GM21825 (cell line): ENCODE data around the gene FYN.
A peak's percentile ranks its signal among the peaks of the same experiment; 100 is the strongest.

ENCODE experiments used
- ATAC-seq: cut with Tn5 transposase; IDR thresholded peaks from one replicate; pipeline ENCODE4 v1.9.1; 2021; ENCODE audit warnings: mild to moderate bottlenecking, moderate library complexity; ENCODE audit not compliant: unreplicated experiment

FYN gene

GRCh38 chr6:111753573-111753972 lies 119.7 kb downstream of the FYN start:
- no peak for ATAC-seq

GRCh38 chr6:111752476-111752875 lies 120.8 kb downstream of the FYN start:
- ATAC-seq: no peak

- peak; percentile 98 for ATAC-seq
Observed at GRCh38 chr6:111750753-111751673, 122.2 kb downstream of the FYN start.

DNA sequence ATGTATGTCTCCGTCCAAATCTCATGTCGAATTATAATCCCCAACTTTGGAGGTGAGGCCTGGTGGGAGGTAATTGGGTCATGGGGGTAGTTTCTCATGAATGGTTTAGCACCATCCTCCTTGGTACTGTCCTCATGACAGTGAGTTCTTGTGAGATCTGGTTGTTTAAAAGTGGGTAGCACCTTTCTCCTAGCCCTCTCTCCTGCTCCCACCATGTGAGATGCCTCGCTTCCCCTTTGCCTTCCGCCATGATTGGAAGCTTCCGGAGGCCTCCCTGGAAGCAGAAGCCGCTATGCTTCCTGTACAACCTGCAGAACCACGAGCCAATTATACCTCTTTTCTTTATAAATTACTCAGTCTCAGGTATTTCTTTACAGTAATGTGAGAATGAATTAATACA lies 123.1 kb downstream of the FYN start:
- no peak for ATAC-seq

GRCh38 chr6:111748231-111748647 lies 125.0 kb downstream of the FYN start:
- no peak for ATAC-seq

DNA sequence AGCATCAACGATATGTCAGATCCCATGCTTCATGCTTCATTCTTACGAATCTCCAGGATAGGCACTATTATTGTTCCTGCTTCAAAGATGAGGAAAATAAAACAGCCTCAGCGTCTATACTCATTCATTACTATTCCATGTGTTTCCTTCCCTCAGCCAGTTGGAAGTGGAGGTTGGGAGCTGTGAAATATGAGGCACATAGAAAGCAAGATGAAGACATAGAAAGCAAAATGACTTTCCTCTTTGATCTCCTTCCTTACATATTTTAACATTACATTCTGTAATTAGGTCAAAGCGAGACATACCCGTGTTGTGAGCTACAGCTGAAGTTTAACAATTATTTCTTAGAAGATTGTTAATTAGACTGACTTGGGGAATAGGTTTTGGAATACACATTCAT lies 125.4 kb downstream of the FYN start:
- no peak for ATAC-seq

DNA sequence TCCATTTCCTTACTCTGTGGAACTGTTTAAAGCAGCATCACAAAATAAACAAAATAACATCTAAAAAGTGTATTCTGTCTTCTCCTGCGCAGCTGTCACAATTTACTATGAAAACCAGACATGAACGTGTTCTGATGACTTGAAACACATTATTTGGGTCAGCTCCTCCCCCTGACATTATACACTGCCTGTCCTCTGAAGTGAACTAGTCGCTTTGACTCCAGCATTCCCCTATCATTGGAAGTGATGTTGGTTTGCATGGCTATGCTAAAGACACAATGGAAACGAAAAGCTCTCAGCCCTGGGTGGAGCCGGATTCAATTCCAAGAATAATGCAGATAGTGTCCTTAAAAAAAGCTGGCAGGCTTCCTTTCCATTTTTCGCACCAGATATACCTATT lies 125.9 kb downstream of the FYN start:
- ATAC-seq: no peak

- ATAC-seq: no peak
Observed at GRCh38 chr6:111746983-111747382, 126.3 kb downstream of the FYN start.

GRCh38 chr6:111745636-111746035 lies 127.6 kb downstream of the FYN start:
- no peak for ATAC-seq

GRCh38 chr6:111745186-111745585 lies 128.1 kb downstream of the FYN start:
- no peak for ATAC-seq

DNA sequence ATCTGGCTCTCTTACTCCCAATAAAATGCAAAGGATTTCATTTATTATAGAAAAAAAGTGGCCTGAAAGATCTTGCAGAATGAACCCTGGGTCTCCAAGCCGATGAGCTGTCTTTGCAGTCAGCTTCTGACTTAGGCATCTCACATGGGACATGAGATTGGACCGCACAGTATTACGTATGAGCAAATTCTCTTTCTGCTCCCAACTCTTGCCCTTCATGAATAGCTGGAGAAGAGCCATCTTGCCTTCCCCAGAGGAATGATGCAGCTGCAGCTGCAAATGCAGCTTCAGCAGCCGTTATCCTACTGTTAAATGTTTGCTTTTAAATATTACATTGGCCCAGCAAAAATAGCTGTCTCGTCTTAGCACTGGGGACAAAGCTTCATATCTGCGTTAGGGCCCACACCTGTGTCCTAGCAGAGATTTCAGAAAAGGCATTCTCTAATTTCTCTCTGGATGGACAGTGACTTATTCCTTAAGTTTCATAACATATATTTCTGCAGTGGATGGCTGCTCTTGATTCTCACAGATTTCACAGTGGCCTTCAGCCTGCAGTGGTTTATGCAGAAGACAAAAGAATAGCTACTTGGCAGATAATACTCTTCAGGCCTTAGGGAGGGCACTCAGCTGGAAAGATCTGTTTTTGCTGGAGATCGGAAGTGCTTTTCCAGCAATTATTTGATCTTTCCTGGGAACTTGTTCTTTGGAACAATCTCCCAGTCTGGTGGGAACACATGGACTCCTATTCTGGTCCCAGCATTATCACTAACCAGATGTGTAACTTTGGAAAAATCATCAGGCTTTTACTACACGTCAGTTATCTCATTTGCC lies 129.2 kb downstream of the FYN start:
- no peak for ATAC-seq

- ATAC-seq: no peak
Observed at GRCh38 chr6:111743360-111743759, 129.9 kb downstream of the FYN start.

DNA sequence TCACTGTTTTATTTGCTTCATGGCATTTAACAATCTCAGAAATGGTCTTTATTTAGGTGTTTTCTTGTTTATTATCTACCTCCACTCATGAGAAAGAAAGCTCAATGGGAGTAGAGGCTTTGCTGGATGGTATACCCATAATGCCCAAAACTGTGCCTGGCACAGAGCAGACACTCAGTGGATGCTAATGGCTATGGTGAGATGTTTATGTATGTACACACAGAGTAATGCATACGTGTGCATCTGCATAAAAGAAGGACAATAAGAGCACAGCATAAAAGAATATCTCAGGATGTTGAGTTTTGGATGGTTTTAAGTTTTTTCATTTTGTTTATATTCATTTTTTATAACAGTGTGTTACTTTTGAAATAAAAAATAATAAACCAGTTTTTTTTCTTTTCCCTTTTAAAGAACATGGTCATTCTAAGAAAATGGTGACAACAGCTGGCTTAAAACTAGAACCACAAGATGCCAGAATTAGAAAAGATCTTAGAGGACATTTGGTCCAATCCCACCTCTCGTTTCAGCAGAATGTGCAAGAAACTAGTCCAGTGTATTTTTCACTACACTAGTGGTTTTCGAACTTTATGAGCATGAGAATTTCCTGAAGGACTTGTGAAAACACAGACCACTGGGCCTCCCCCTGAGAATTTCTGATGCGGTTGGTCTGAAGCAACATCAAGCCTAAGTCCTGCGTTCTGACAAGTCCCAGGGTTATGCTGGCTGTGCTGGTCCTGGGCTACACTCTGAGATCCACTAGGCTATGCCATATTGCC lies 131.9 kb downstream of the FYN start:
- ATAC-seq: no peak

GRCh38 chr6:111740506-111740905 lies 132.7 kb downstream of the FYN start:
- no peak for ATAC-seq

DNA sequence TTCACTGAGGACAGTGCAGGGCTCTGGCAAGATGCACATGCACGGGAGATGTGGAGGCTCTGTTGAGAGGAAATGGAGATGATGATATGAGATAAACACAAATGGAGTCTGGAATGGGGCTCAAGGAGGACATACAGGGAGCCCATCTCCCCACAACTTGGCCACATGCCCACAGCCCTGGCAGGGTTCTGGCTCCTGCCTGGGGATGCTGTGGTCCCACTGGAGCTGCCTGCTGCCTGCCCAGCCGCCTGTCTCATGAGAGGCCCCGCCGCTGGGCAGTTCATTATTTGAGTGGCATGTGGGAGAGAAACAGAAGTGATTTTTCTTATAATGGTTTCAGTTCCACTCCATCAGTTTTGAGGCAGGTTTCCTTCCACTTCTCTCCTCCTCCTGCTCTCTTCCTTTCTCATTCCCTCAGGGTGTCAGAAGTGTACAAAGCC lies 134.0 kb downstream of the FYN start:
- no peak for ATAC-seq

GRCh38 chr6:111738631-111739030 lies 134.6 kb downstream of the FYN start:
- ATAC-seq: no peak

- ATAC-seq: no peak
Observed at GRCh38 chr6:111738156-111738555, 135.1 kb downstream of the FYN start.

DNA sequence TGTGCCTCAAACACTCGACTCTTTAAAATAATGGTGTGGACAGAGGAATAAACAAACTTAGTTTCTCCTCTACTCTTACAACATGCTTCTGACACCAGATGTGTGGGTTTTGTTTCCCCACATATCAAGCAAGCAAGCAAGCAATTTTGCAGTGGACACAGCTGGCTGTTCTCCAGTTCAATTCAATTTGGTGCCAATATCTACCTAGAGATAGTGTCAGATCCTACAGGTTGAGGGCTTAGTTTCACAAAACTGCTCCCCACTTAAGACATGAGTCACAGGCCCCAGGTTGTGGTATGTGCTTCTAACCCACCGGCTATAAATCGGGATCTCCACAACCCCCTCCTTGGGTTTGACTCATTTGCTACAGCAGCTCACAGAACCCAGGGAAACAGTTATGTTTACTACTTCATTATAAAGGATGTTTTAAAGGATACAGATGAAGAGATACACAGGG lies 136.2 kb downstream of the FYN start:
- ATAC-seq: no peak

GRCh38 chr6:111736005-111736608 lies 137.1 kb downstream of the FYN start:
- ATAC-seq: no peak
